Fibroblast of lung (primary cell): ENCODE results near the gene WWOX. TPM values are rescaled to one million over a fixed set of nuclear protein-coding genes. Genes with fewer than 3 reads are reported as not detected.

Experiments used
- DNase-seq, 2 donors: peaks; one replicate each; pipeline versions ENCODE4 v3.0.0 to v3.0.0-alpha.2; 2010; ENCODE audit warnings: low read depth in 2 of 2
- H2AFZ ChIP-seq: 2 replicates; pipeline ENCODE4 v1.5.1; 2012; ENCODE audit warnings: low read length, control low read depth, inconsistent platforms
- H3K27ac ChIP-seq: 2 replicates; pipeline ENCODE4 v1.5.1; 2011; ENCODE audit warnings: low read length, control low read depth; ENCODE audit not compliant: insufficient read depth
- H3K27me3 ChIP-seq: 2 replicates; pipeline ENCODE4 v1.5.1; 2011; ENCODE audit warnings: mild to moderate bottlenecking, low read length; ENCODE audit not compliant: control insufficient read depth, insufficient read depth
- H3K36me3 ChIP-seq: 2 replicates; pipeline ENCODE4 v1.5.1; 2011; ENCODE audit warnings: low read length; ENCODE audit not compliant: control insufficient read depth, insufficient read depth
- H3K4me1 ChIP-seq: 2 replicates; pipeline ENCODE4 v1.5.1; 2011; ENCODE audit warnings: low read length; ENCODE audit not compliant: control insufficient read depth, insufficient read depth; ENCODE audit errors: extremely low read depth
- H3K4me2 ChIP-seq: 2 replicates; pipeline ENCODE4 v1.5.1; 2011; ENCODE audit warnings: low read length, control low read depth; ENCODE audit not compliant: insufficient read depth; ENCODE audit errors: extremely low read depth
- H3K4me3 ChIP-seq, 4 experiments: fragments of 200-600 bp in 1 of 4; sonication (generic) in 1 of 4; replicated peaks in 1 of 4; 2 replicates each; pipeline ENCODE4 v1.5.1; 2011 to 2016; ENCODE audit warnings: low read length in 4 of 4, low read depth in 3 of 4, mild to moderate bottlenecking in 3 of 4, control low read depth in 2 of 4, inconsistent platforms in 1 of 4, mixed read lengths in 1 of 4; ENCODE audit not compliant: insufficient read depth in 1 of 4; ENCODE audit errors: control extremely low read depth in 1 of 4
- H3K79me2 ChIP-seq: 2 replicates; pipeline ENCODE4 v1.5.1; 2012; ENCODE audit warnings: mild to moderate bottlenecking, low read length, inconsistent platforms; ENCODE audit not compliant: control insufficient read depth, insufficient read depth
- H3K9ac ChIP-seq: 2 replicates; pipeline ENCODE4 v1.5.1; 2011; ENCODE audit warnings: mild to moderate bottlenecking, low read length, control low read depth; ENCODE audit not compliant: insufficient read depth
- H3K9me3 ChIP-seq: 2 replicates; pipeline ENCODE4 v1.5.1; 2012; ENCODE audit warnings: low read depth, low read length; ENCODE audit not compliant: control insufficient read depth, insufficient read depth
- H4K20me1 ChIP-seq: 2 replicates; pipeline ENCODE4 v1.5.1; 2011; ENCODE audit warnings: low read length; ENCODE audit not compliant: control insufficient read depth, insufficient read depth; ENCODE audit errors: extremely low read depth
- EZH2 ChIP-seq: IDR thresholded peaks from 2 replicates; pipeline ENCODE4 v1.5.1; 2012; ENCODE audit warnings: low read length, control low read depth, mild to moderate bottlenecking; ENCODE audit errors: missing control alignments
- polyA plus RNA-seq, 2 donors: library from polyadenylated mRNA; depleted of rRNA in 1 of 2; stranded (reverse) in 1 of 2; unstranded in 1 of 2; fragments of >200 nt; gene quantifications; 2 replicates each; pipeline ENCODE4 v1.2.1, GENCODE V29; 2011 to 2012; ENCODE audit warnings: missing spikeins in 1 of 2
- total RNA-seq: library from RNA; depleted of rRNA; stranded (reverse); fragments of >200 nt; gene quantifications from 2 replicates; pipeline ENCODE4 v1.2.1, GENCODE V29; 2014
- TF ChIP-seq, protein P1 (sequence below), 2 donors: IDR thresholded peaks in 1 of 2; conservative IDR thresholded peaks in 1 of 2; 1 replicate in 1 of 2; 2 replicates in 1 of 2; pipeline ENCODE4 v1.5.1; 2011 to 2012; ENCODE audit warnings: low read length in 2 of 2, control low read depth in 1 of 2, inconsistent platforms in 1 of 2, low read depth in 1 of 2, mild to moderate bottlenecking in 1 of 2

The WWOX gene
- total and polyA plus RNA-seq, 2 donors (not counting 1 experiment from before 2014, with no cell fraction given) = 5.6 to 16.3 TPM

DNA sequence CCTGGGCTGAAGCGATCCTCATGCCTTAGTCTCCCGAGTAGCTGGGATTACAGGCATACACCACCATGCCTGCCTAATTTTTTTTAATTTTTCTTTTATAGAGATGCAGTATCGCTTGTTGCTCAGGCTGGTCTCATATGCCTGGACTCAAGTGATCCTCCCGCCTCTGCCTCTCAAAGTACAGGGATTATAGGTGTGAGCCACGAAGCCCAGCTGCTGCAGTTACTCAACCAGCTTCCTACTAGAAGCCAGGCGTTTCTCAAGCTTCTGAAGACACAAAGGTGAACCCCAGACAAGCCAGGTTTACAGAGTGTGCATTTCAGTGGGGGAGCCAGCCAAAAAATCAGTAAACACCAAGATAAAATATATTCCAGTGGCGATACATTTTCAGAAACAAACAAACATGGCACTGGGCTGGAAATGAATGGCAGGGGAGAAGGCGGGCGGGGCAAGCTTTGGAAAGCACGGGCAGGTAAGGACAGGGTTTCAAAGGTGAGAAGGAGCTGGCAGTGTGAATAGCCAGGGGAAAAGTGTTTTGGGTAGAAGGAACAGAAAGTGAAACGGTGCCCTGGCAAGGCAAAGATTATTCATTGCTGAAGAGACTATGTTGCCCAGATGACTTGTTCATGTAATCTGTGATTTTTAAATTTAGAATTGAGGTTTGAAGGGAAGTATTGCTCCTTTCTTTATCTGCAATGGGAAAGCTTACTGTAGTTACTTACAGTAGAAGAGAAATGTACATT, 471.1 kb downstream of the WWOX start:
- H4K20me1 ChIP-seq = no peaks in the 10 kb centered on the region
- no peak for DNase-seq
- no peak overlapping the region for H3K9ac ChIP-seq
- H3K27ac ChIP-seq = no peak overlapping the region
- no peak for TF ChIP-seq EZH2
- TF ChIP-seq, protein P1, sequence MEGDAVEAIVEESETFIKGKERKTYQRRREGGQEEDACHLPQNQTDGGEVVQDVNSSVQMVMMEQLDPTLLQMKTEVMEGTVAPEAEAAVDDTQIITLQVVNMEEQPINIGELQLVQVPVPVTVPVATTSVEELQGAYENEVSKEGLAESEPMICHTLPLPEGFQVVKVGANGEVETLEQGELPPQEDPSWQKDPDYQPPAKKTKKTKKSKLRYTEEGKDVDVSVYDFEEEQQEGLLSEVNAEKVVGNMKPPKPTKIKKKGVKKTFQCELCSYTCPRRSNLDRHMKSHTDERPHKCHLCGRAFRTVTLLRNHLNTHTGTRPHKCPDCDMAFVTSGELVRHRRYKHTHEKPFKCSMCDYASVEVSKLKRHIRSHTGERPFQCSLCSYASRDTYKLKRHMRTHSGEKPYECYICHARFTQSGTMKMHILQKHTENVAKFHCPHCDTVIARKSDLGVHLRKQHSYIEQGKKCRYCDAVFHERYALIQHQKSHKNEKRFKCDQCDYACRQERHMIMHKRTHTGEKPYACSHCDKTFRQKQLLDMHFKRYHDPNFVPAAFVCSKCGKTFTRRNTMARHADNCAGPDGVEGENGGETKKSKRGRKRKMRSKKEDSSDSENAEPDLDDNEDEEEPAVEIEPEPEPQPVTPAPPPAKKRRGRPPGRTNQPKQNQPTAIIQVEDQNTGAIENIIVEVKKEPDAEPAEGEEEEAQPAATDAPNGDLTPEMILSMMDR (conservative IDR thresholded peaks at IDR 0.05 in 1 of 2, IDR thresholded peaks at IDR 0.05 in 1 of 2; ENCODE audit: low read depth in 1 of 2, low read length in 2 of 2) = no peak
- no peaks in the 10 kb centered on the region for H3K9me3 ChIP-seq
- no peaks in the 10 kb centered on the region for H3K4me1 ChIP-seq
- H3K79me2 ChIP-seq = no peaks in the 10 kb centered on the region
- H3K27me3 ChIP-seq = no peaks in the 10 kb centered on the region
- no peak overlapping the region for H3K4me3 ChIP-seq
- H2AFZ ChIP-seq = no peak overlapping the region
- no peak overlapping the region for H3K4me2 ChIP-seq
- H3K36me3 ChIP-seq = no peaks in the 10 kb centered on the region

DNA sequence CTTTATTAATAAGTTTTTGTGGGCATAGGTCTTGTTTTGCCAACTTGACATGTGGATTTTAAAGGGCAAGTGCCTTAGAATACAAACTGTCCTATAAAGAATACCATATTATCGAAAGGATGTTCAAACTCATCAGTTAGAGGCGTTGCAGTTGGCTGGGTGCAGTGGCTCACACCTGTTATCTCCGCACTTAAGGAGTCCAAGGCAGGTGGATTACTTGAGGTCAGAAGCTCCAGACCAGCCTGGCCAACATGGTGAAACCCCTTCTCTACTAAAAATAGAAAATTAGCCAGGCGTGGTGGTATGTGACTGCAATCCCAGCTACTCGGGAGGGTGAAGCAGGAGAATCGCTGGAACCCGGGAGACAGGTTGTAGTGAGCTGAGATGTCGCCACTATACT, 472.0 kb downstream of the WWOX start:
- H3K9me3 ChIP-seq = no peaks in the 10 kb centered on the region
- no peaks in the 10 kb centered on the region for H4K20me1 ChIP-seq
- no peaks in the 10 kb centered on the region for H3K4me1 ChIP-seq
- no peak overlapping the region for H3K9ac ChIP-seq
- H3K27ac ChIP-seq = no peak overlapping the region
- no peaks in the 10 kb centered on the region for H3K27me3 ChIP-seq
- DNase-seq = no peak
- no peak overlapping the region for H3K4me2 ChIP-seq
- TF ChIP-seq, protein P1 (conservative IDR thresholded peaks at IDR 0.05 in 1 of 2, IDR thresholded peaks at IDR 0.05 in 1 of 2; ENCODE audit: low read depth in 1 of 2, low read length in 2 of 2) = no peak
- no peak for TF ChIP-seq EZH2
- H2AFZ ChIP-seq = no peak overlapping the region
- no peaks in the 10 kb centered on the region for H3K79me2 ChIP-seq
- H3K4me3 ChIP-seq = no peak overlapping the region
- no peaks in the 10 kb centered on the region for H3K36me3 ChIP-seq

DNA sequence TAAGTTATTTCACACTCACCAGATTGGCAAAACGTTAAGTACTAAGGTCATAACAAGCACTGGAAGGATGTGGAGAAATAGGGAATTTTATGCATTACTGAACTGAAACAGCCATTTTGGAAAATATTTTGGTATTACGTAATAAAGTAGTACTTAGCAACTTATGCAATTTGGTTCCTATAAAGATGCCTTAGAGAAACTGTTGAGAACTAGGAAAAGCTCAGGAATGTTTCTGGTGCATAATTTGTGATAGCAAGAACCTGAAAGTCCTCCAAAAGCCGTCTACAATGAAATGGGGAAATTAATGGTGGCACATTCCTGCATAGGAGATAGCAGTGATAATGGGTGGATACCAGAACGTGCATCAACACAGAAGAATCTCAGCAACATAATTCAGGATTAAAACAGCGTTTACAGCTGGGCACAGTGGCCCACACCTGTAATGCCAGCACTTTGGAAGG, 472.5 kb downstream of the WWOX start:
- peak in 1 of 2 donors; percentile 28 for DNase-seq
- no peaks in the 10 kb centered on the region for H3K9me3 ChIP-seq
- no peaks in the 10 kb centered on the region for H3K79me2 ChIP-seq
- H3K4me3 ChIP-seq = no peak overlapping the region
- no peaks in the 10 kb centered on the region for H3K36me3 ChIP-seq
- no peak overlapping the region for H2AFZ ChIP-seq
- H3K27ac ChIP-seq = no peak overlapping the region
- H3K27me3 ChIP-seq = no peaks in the 10 kb centered on the region
- no peaks in the 10 kb centered on the region for H4K20me1 ChIP-seq
- no peaks in the 10 kb centered on the region for H3K4me1 ChIP-seq
- TF ChIP-seq, protein P1 (conservative IDR thresholded peaks at IDR 0.05 in 1 of 2, IDR thresholded peaks at IDR 0.05 in 1 of 2; ENCODE audit: low read depth in 1 of 2, low read length in 2 of 2) = no peak
- TF ChIP-seq EZH2 = no peak
- H3K9ac ChIP-seq = no peak overlapping the region
- H3K4me2 ChIP-seq = no peak overlapping the region
